GM12878 (cell line): Measurements from ENCODE around the gene TFCP2L1. TPM values are rescaled to one million over a fixed set of nuclear protein-coding genes. Genes with fewer than 3 reads are reported as not detected.

Experiments
- ATAC-seq: fragments of 200-7000 bp; cut with Tn5 transposase; 3 replicates; pipeline ENCODE4 v1.9.1; 2020; ENCODE audit warnings: mild to moderate bottlenecking, moderate library complexity
- BruUV-seq: library from RNA; stranded (reverse); fragments of 400-500 nt; replicated peaks from 2 replicates; lab custom pipeline; 2021; lab: Mats Ljungman, UMichigan
- CTCF ChIA-PET: fragments of 300-600 bp; sonication (Branson Sonifier 250); formaldehyde crosslinking; extraction: SDS; loops from one replicate; lab custom pipeline; 2021; ENCODE audit warnings: inconsistent platforms; lab: Yijun Ruan, JAX
- POLR2A ChIA-PET: fragments of 350-600 bp; formaldehyde crosslinking; extraction: SDS; loops from one replicate; lab custom pipeline; 2021; ENCODE audit warnings: inconsistent platforms; lab: Charles Lee
- RAD21 ChIA-PET: fragments of 300-600 bp; sonication (Branson Sonifier 250); formaldehyde crosslinking; loops from one replicate; lab custom pipeline; 2023; ENCODE audit warnings: antibody characterized with exemption; ENCODE audit not compliant: unreplicated experiment; lab: Charles Lee
- SMC1A ChIA-PET: fragments of 300-600 bp; sonication (Branson Sonifier 250); formaldehyde crosslinking; loops from one replicate; lab custom pipeline; 2023; ENCODE audit not compliant: unreplicated experiment, uncharacterized antibody; lab: Charles Lee
- DNase-seq: peaks from one replicate; pipeline ENCODE4 v3.0.0-alpha.2; 2011; ENCODE audit warnings: low read depth, low spot score
- FAIRE-seq: peaks from 3 replicates; lab custom pipeline; 2011; peaks lifted over from hg19 to GRCh38; lab: Jason Lieb, UNC
- H2AFZ ChIP-seq: 2 replicates; pipeline ENCODE4 v1.6.0; 2011; ENCODE audit warnings: low read depth, low read length, control low read depth; ENCODE audit not compliant: control insufficient read depth
- H3K27ac ChIP-seq: 2 replicates; pipeline ENCODE4 v1.5.1; 2011; ENCODE audit warnings: control low read depth; ENCODE audit not compliant: control insufficient read depth, insufficient read depth
- H3K27me3 ChIP-seq, 2 experiments: replicated peaks in 1 of 2; 2 replicates each; pipeline versions ENCODE4 v1.6.0 to v1.6.1; 2011; ENCODE audit warnings: low read length in 1 of 2; ENCODE audit not compliant: control insufficient read depth in 2 of 2, insufficient read depth in 2 of 2
- H3K36me3 ChIP-seq, 2 experiments: 2 replicates each; pipeline ENCODE4 v1.5.1; 2011; ENCODE audit warnings: low read length in 1 of 2; ENCODE audit not compliant: control insufficient read depth in 2 of 2, insufficient read depth in 2 of 2
- H3K4me1 ChIP-seq: 2 replicates; pipeline ENCODE4 v1.6.1; 2011; ENCODE audit warnings: mild to moderate bottlenecking, low read length, moderate library complexity, mixed read lengths; ENCODE audit not compliant: control insufficient read depth, insufficient read depth
- H3K4me2 ChIP-seq: 2 replicates; pipeline ENCODE4 v1.6.0; 2011; ENCODE audit warnings: control low read depth; ENCODE audit not compliant: control insufficient read depth, insufficient read depth
- H3K4me3 ChIP-seq: fragments of 200-600 bp; sonication (generic); 2 replicates; pipeline ENCODE4 v1.5.1; 2016
- H3K79me2 ChIP-seq: 2 replicates; pipeline ENCODE4 v1.6.0; 2011; ENCODE audit warnings: low read length; ENCODE audit not compliant: control insufficient read depth, insufficient read depth
- H3K9ac ChIP-seq: 2 replicates; pipeline ENCODE4 v1.8.0; 2011; ENCODE audit warnings: low read length, control low read depth, mixed read lengths; ENCODE audit not compliant: control insufficient read depth, insufficient read depth
- H3K9me3 ChIP-seq: replicated peaks from 3 replicates; pipeline ENCODE4 v1.5.1; 2011; ENCODE audit warnings: mild to moderate bottlenecking, low read length; ENCODE audit not compliant: control insufficient read depth, insufficient read depth
- H4K20me1 ChIP-seq: 2 replicates; pipeline ENCODE4 v1.6.0; 2011; ENCODE audit not compliant: control insufficient read depth, insufficient read depth
- E2F4 ChIP-seq: IDR thresholded peaks from 2 replicates; pipeline ENCODE4 v1.6.1; 2012; ENCODE audit warnings: low read depth, low read length, improper control_type of control experiment
- EZH2 ChIP-seq: IDR thresholded peaks from 2 replicates; pipeline ENCODE4 v1.6.1; 2012; ENCODE audit warnings: low read depth, mild to moderate bottlenecking, control low read depth, inconsistent platforms, low read length, borderline replicate concordance; ENCODE audit not compliant: control insufficient read depth
- HDAC2 ChIP-seq: fragments of 200-600 bp; sonication (generic); IDR thresholded peaks from 2 replicates; pipeline ENCODE4 v1.6.1; 2017
- IKZF1 ChIP-seq: fragments of 450-650 bp; conservative IDR thresholded peaks from 2 replicates; pipeline ENCODE4 v1.6.1; 2017; ENCODE audit warnings: antibody characterized with exemption, mild to moderate bottlenecking
- NRF1 ChIP-seq: conservative IDR thresholded peaks from 2 replicates; pipeline ENCODE4 v1.6.1; 2011; ENCODE audit warnings: mild to moderate bottlenecking, low read depth, low read length, improper control_type of control experiment
- RUNX3 ChIP-seq: IDR thresholded peaks from 2 replicates; pipeline ENCODE4 v1.6.1; 2012; ENCODE audit warnings: low read length, inconsistent platforms
- WGBS: methylation state at CpG from one replicate; pipeline ENCODE4 v1.1.6; 2016; ENCODE audit warnings: low lambda C conversion rate; ENCODE audit not compliant: insufficient replicate concordance, insufficient coverage; ENCODE audit errors: missing lambda C conversion rate; 5-methylcytosine and 5-hydroxymethylcytosine counted together
- in situ Hi-C: fragments of 300-500 bp; cut with MboI; formaldehyde crosslinking; loops from 9 replicates; pipeline ENCODE4 v1.14.3; 2018; ENCODE audit warnings: mixed read lengths
- intact Hi-C: fragments of 100-400 bp; cut with micrococcal nuclease; formaldehyde crosslinking; loops from one replicate; pipeline ENCODE4 v1.14.2; 2022; ENCODE audit not compliant: unreplicated experiment
- polyA plus RNA-seq, 11 experiments: library from polyadenylated mRNA; depleted of rRNA in 4 of 11; unstranded in 6 of 11; stranded (reverse) in 5 of 11; fragments of >200 nt; fragmentation: Nextera tagmentation in 4 of 11; fragmentation: Illumina TruSeq in 1 of 11; extraction: Ambion mirVana in 4 of 11; extraction: Trizol in 1 of 11; gene quantifications; 1 replicate in 1 of 11; 2 replicates in 10 of 11; pipeline versions ENCODE4 v1.2.1 to v1.2.3, GENCODE V29; 2011 to 2016; ENCODE audit warnings: inconsistent platforms in 2 of 11, missing spikeins in 2 of 11, low read depth in 1 of 11
- total RNA-seq, 4 experiments: library from RNA; depleted of rRNA in 3 of 4; stranded (reverse); fragments of >200 nt in 3 of 4; fragmentation: Illumina TruSeq in 1 of 4; extraction: Trizol in 1 of 4; gene quantifications; 2 replicates each; pipeline versions ENCODE4 v1.2.1 to v1.2.3, GENCODE V29; 2013 to 2021

The TFCP2L1 gene
- total and polyA plus RNA-seq, 10 of the 15 experiments (the other 5 are each of a cell fraction or from before 2014, with no cell fraction given), result 0.02 to 0.21 (median 0.09) TPM; not detected in 1

- TF ChIP-seq NRF1, result no peak
- TF ChIP-seq, all 136 proteins: peak for 0
Observed at GRCh38 chr2:121189661-121190381, 95.2 kb downstream of the TFCP2L1 start (continued).

- WGBS, result 14% methylated on average over 3 of the region's 3 CpGs
- Histone ChIP-seq H3K9ac (no peak overlapping the region), H3K9me3 (no peaks in the 10 kb centered on the region), H3K4me2 (no peak overlapping the region), H3K4me3 (no peak overlapping the region), H3K27me3 (no peaks in the 10 kb centered on the region), H3K36me3 (no peaks in the 10 kb centered on the region), H3K27ac (no peak overlapping the region), H3K4me1 (no peaks in the 10 kb centered on the region), H2AFZ (no peak overlapping the region), H4K20me1 (no peaks in the 10 kb centered on the region), H3K79me2 (no peaks in the 10 kb centered on the region)
- intact Hi-C loops, result no loop called here
- SMC1A ChIA-PET, result no interaction called here
- POLR2A ChIA-PET, result no interaction called here
- no peak for FAIRE-seq
- in situ Hi-C loops, result no loop called here
- BruUV-seq, result no TSS peak
- CTCF ChIA-PET, result no interaction called here
- ATAC-seq, result no peak
- no peak for DNase-seq
- no peak for TF ChIP-seq HDAC2
- RAD21 ChIA-PET, result no interaction called here
Observed at GRCh38 chr2:121189011-121189410, 96.0 kb downstream of the TFCP2L1 start.

GRCh38 chr2:121187982-121188411 is 97.0 kb downstream of the TFCP2L1 start:
- TF ChIP-seq EZH2 (no peak), E2F4 (no peak), RUNX3 (no peak), IKZF1 (no peak)

More at GRCh38 chr2:121187982-121188411, 97.0 kb downstream of the TFCP2L1 start:
- in situ Hi-C loops, result no loop called here
- no TSS peak for BruUV-seq
- H3K4me2 ChIP-seq, result no peak overlapping the region
- H3K79me2 ChIP-seq, result no peaks in the 10 kb centered on the region
- no peaks in the 10 kb centered on the region for H3K36me3 ChIP-seq
- no peak for FAIRE-seq
- DNase-seq, result no peak
- ATAC-seq, result no peak
- no peak overlapping the region for H2AFZ ChIP-seq
- SMC1A ChIA-PET, result no interaction called here
- 7% methylated on average over 6 of the region's 6 CpGs for WGBS
- H3K9me3 ChIP-seq, result no peaks in the 10 kb centered on the region
- H3K27me3 ChIP-seq, result no peaks in the 10 kb centered on the region
- RAD21 ChIA-PET, result no interaction called here
- intact Hi-C loops, result no loop called here
- H3K9ac ChIP-seq, result no peak overlapping the region
- no peaks in the 10 kb centered on the region for H4K20me1 ChIP-seq
- POLR2A ChIA-PET, result no interaction called here
- no peaks in the 10 kb centered on the region for H3K4me1 ChIP-seq
- no peak overlapping the region for H3K27ac ChIP-seq
- no peak overlapping the region for H3K4me3 ChIP-seq
- CTCF ChIA-PET, result no interaction called here
